H1 (cell line): ENCODE data around the gene KPRP. TPM values are rescaled to one million over a fixed set of nuclear protein-coding genes. Genes with fewer than 3 reads are reported as not detected.

Experiments used
- CTCF ChIA-PET: fragments of 300-600 bp; sonication (Branson Sonifier 250); formaldehyde crosslinking; loops from one replicate; lab custom pipeline; 2021; ENCODE audit not compliant: partially characterized antibody; lab: Charles Lee
- POLR2A ChIA-PET: fragments of 300-600 bp; sonication (Branson Sonifier 250); formaldehyde crosslinking; loops from one replicate; lab custom pipeline; 2021; ENCODE audit warnings: inconsistent platforms; ENCODE audit not compliant: partially characterized antibody; lab: Charles Lee
- DNase-seq, 2 experiments: peaks; one replicate each; pipeline versions ENCODE4 v3.0.0 to v3.0.0-alpha.2; 2010 to 2022; ENCODE audit warnings: low spot score in 2 of 2, low read depth in 1 of 2, mixed read lengths in 1 of 2
- FAIRE-seq: peaks from 2 replicates; lab custom pipeline; 2011; peaks lifted over from hg19 to GRCh38; lab: Jason Lieb, UNC
- H2AFZ ChIP-seq: 2 replicates; pipeline ENCODE4 v1.8.1; 2012; ENCODE audit warnings: low read length, inconsistent platforms
- H2AK5ac ChIP-seq: 2 replicates; pipeline ENCODE4 v1.6.1; 2013; ENCODE audit warnings: low read depth, low read length
- H2BK120ac ChIP-seq: replicated peaks from 2 replicates; pipeline ENCODE3; 2013; ENCODE audit warnings: low read depth, low read length, inconsistent platforms
- H2BK12ac ChIP-seq: 2 replicates; pipeline ENCODE4 v1.6.1; 2013; ENCODE audit warnings: low read depth, low read length
- H2BK15ac ChIP-seq: 2 replicates; pipeline ENCODE4 v1.6.1; 2013; ENCODE audit warnings: low read length
- H2BK20ac ChIP-seq: 2 replicates; pipeline ENCODE4 v1.6.1; 2013; ENCODE audit warnings: low read length
- H2BK5ac ChIP-seq: 2 replicates; pipeline ENCODE4 v1.6.1; 2013; ENCODE audit warnings: low read depth, low read length
- H3K14ac ChIP-seq: 2 replicates; pipeline ENCODE4 v1.6.1; 2013; ENCODE audit warnings: inconsistent platforms; ENCODE audit not compliant: insufficient read length
- H3K18ac ChIP-seq: 2 replicates; pipeline ENCODE4 v1.6.1; 2013; ENCODE audit warnings: low read length; ENCODE audit errors: extremely low read depth
- H3K23ac ChIP-seq: 2 replicates; pipeline ENCODE4 v1.6.1; 2013; ENCODE audit warnings: inconsistent platforms; ENCODE audit not compliant: insufficient read length
- H3K23me2 ChIP-seq: 2 replicates; pipeline ENCODE4 v1.6.1; 2013; ENCODE audit warnings: low read depth, low read length
- H3K27ac ChIP-seq: 2 replicates; pipeline ENCODE4 v1.6.1; 2011; ENCODE audit warnings: low read depth, low read length, inconsistent platforms
- H3K27me3 ChIP-seq, 4 experiments: replicated peaks in 1 of 4; 1 replicate in 1 of 4; 2 replicates in 3 of 4; pipeline versions ENCODE4 v1.6.1 to v1.8.1; 2011 to 2013; ENCODE audit warnings: low read length in 3 of 4, mild to moderate bottlenecking in 3 of 4, inconsistent platforms in 2 of 4, mixed read lengths in 2 of 4, moderate library complexity in 1 of 4; ENCODE audit not compliant: control insufficient read depth in 3 of 4, insufficient read depth in 3 of 4; ENCODE audit errors: extremely low read depth in 1 of 4
- H3K36me3 ChIP-seq, 4 experiments: 2 replicates each; pipeline versions ENCODE4 v1.6.1 to v1.8.1; 2011 to 2013; ENCODE audit warnings: mild to moderate bottlenecking in 4 of 4, low read length in 3 of 4, moderate library complexity in 2 of 4, control low read depth in 1 of 4, inconsistent platforms in 1 of 4; ENCODE audit not compliant: insufficient read depth in 4 of 4, control insufficient read depth in 2 of 4
- H3K4ac ChIP-seq: replicated peaks from 2 replicates; pipeline ENCODE3; 2013; ENCODE audit warnings: low read length, low read depth, mixed read lengths, inconsistent platforms; ENCODE audit not compliant: insufficient read length
- H3K4me1 ChIP-seq, 4 experiments: replicated peaks in 1 of 4; 1 replicate in 1 of 4; 2 replicates in 3 of 4; pipeline versions ENCODE4 v1.6.1 to v1.8.1; 2011 to 2013; ENCODE audit warnings: low read length in 3 of 4, inconsistent platforms in 2 of 4, mixed read lengths in 1 of 4; ENCODE audit not compliant: insufficient read depth in 4 of 4, control insufficient read depth in 3 of 4
- H3K4me2 ChIP-seq, 2 experiments: 2 replicates each; pipeline versions ENCODE4 v1.6.1 to v1.8.1; 2011 to 2013; ENCODE audit warnings: low read depth in 2 of 2, low read length in 2 of 2, control low read depth in 1 of 2, inconsistent platforms in 1 of 2, mild to moderate bottlenecking in 1 of 2; ENCODE audit not compliant: insufficient read depth in 1 of 2
- H3K4me3 ChIP-seq, 4 experiments: fragments of 200-600, 300-600 bp in 1 of 4; sonication (generic), shearing (Covaris generic), sonication (Bioruptor Twin) in 1 of 4; 2 replicates each; pipeline versions ENCODE4 v1.5.1 to v1.8.1; 2011 to 2016; ENCODE audit warnings: low read length in 4 of 4, low read depth in 3 of 4, control low read depth in 2 of 4, inconsistent platforms in 2 of 4, mild to moderate bottlenecking in 2 of 4, mixed read lengths in 1 of 4, moderate library complexity in 1 of 4; ENCODE audit not compliant: insufficient read depth in 2 of 4; ENCODE audit errors: extremely low read depth in 1 of 4
- H3K56ac ChIP-seq: replicated peaks from 2 replicates; pipeline ENCODE3; 2013; ENCODE audit warnings: low read depth, mild to moderate bottlenecking, mixed read lengths, low read length, inconsistent platforms; ENCODE audit not compliant: insufficient read length
- H3K79me1 ChIP-seq: 2 replicates; pipeline ENCODE4 v1.6.1; 2013; ENCODE audit warnings: low read depth, low read length, control low read depth
- H3K79me2 ChIP-seq, 2 experiments: 2 replicates each; pipeline versions ENCODE4 v1.6.1 to v1.8.1; 2012 to 2013; ENCODE audit warnings: low read length in 2 of 2, mild to moderate bottlenecking in 2 of 2, inconsistent platforms in 1 of 2; ENCODE audit not compliant: insufficient read depth in 2 of 2, control insufficient read depth in 1 of 2
- H3K9ac ChIP-seq, 4 experiments: replicated peaks in 1 of 4; 1 replicate in 1 of 4; 2 replicates in 3 of 4; pipeline versions ENCODE4 v1.6.1 to v1.8.1; 2011 to 2013; ENCODE audit warnings: low read depth in 3 of 4, low read length in 3 of 4, control low read depth in 2 of 4, mild to moderate bottlenecking in 2 of 4, moderate library complexity in 2 of 4, inconsistent platforms in 1 of 4; ENCODE audit errors: extremely low read depth in 1 of 4
- H3K9me3 ChIP-seq, 2 experiments: 2 replicates each; pipeline versions ENCODE4 v1.6.1 to v1.8.1; 2012 to 2013; ENCODE audit warnings: mild to moderate bottlenecking in 2 of 2, moderate library complexity in 2 of 2, control low read depth in 1 of 2, inconsistent platforms in 1 of 2, low read depth in 1 of 2, low read length in 1 of 2, mixed read lengths in 1 of 2; ENCODE audit not compliant: insufficient read depth in 2 of 2
- H4K20me1 ChIP-seq, 2 experiments: replicated peaks in 1 of 2; 2 replicates each; pipeline versions ENCODE3 to v1.8.1; 2011 to 2013; ENCODE audit warnings: inconsistent platforms in 2 of 2, low read length in 2 of 2, mild to moderate bottlenecking in 1 of 2; ENCODE audit not compliant: insufficient read depth in 2 of 2, control insufficient read depth in 1 of 2
- H4K5ac ChIP-seq: 2 replicates; pipeline ENCODE4 v1.6.1; 2013; ENCODE audit warnings: low read length, low read depth, mixed read lengths, inconsistent platforms; ENCODE audit not compliant: insufficient read length
- H4K8ac ChIP-seq: 2 replicates; pipeline ENCODE4 v1.8.0; 2013; ENCODE audit warnings: mild to moderate bottlenecking, moderate library complexity, low read length, inconsistent platforms; ENCODE audit not compliant: insufficient read depth; ENCODE audit errors: extremely low read depth
- H4K91ac ChIP-seq: replicated peaks from 2 replicates; pipeline ENCODE3; 2013; ENCODE audit warnings: low read length, mixed read lengths, inconsistent platforms; ENCODE audit not compliant: insufficient read length
- WGBS, 2 experiments: shearing (Covaris generic) in 1 of 2; methylation state at CpG; one replicate each; pipeline versions ENCODE4 v1.1.6 to v1.1.7; 2013 to 2015; ENCODE audit warnings: low lambda C conversion rate in 2 of 2, mixed read lengths in 2 of 2, inconsistent platforms in 1 of 2, low coverage in 1 of 2, missing lambda C conversion rate in 1 of 2; ENCODE audit not compliant: insufficient replicate concordance in 2 of 2, insufficient coverage in 1 of 2, insufficient read length in 1 of 2; ENCODE audit errors: extremely low coverage in 1 of 2, missing lambda C conversion rate in 1 of 2; 5-methylcytosine and 5-hydroxymethylcytosine counted together
- polyA plus RNA-seq, 7 experiments: library from polyadenylated mRNA; depleted of rRNA in 3 of 7; stranded (reverse) in 5 of 7; unstranded in 2 of 7; fragments of >200 nt in 5 of 7; fragments of 200-250 nt in 2 of 7; gene quantifications; 1 replicate in 5 of 7; 2 replicates in 1 of 7; 4 replicates in 1 of 7; pipeline versions ENCODE4 v1.2.1 to v1.2.3, GENCODE V29; 2011 to 2013; ENCODE audit warnings: missing spikeins in 2 of 7, mixed read lengths in 2 of 7
- total RNA-seq: library from RNA; stranded (reverse); fragmentation: NEBNext Ultra II Directional; extraction: Animal tissue kit (Norgen Biotek cat#: 25700); gene quantifications from 2 replicates; pipeline ENCODE4 v1.2.1, GENCODE V29; 2021

The KPRP gene
- total and polyA plus RNA-seq, 2 of the 8 experiments (the other 6 are each of a cell fraction or from before 2014, with no cell fraction given): not detected

DNA sequence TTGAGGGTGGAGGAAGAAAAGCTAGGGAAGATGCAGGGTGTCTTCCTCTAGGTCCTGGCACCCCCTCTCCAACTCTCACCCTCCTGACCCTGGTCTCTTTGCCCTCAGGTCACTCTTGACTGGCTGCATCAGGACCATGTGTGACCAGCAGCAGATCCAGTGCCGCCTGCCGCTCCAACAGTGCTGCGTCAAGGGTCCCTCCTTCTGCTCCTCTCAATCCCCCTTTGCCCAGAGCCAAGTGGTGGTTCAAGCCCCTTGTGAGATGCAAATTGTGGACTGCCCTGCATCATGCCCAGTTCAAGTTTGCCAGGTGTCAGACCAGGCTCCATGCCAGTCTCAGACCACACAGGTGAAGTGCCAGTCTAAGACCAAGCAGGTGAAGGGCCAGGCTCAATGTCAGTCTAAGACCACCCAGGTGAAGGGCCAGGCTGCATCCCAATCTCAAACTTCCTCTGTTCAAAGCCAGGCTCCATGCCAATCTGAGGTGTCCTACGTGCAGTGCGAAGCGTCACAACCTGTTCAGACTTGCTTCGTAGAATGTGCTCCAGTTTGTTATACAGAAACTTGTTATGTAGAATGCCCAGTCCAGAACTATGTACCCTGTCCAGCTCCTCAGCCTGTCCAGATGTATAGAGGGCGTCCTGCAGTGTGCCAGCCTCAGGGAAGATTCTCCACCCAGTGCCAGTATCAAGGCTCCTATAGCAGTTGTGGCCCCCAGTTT is 1.8 kb downstream of the KPRP start:
- H3K4me1 ChIP-seq: no peaks in the 10 kb centered on the region
- H3K23ac ChIP-seq: no peak overlapping the region
- no peak overlapping the region for H3K4ac ChIP-seq
- FAIRE-seq (no peak), DNase-seq (no peak)
- no peak overlapping the region for H2AFZ ChIP-seq
- ChIA-PET POLR2A (no interaction called here), CTCF (no interaction called here)
- no peaks in the 10 kb centered on the region for H4K20me1 ChIP-seq
- H3K79me2 ChIP-seq: no peaks in the 10 kb centered on the region
- H3K14ac ChIP-seq: no peak overlapping the region
- no peak overlapping the region for H2BK12ac ChIP-seq
- H4K91ac ChIP-seq: no peak overlapping the region
- H4K8ac ChIP-seq: no peak overlapping the region
- H2BK15ac ChIP-seq: no peak overlapping the region
- H3K4me2 ChIP-seq: no peak overlapping the region
- no peaks in the 10 kb centered on the region for H3K27me3 ChIP-seq
- H2BK120ac ChIP-seq: no peak overlapping the region
- H2BK20ac ChIP-seq: no peak overlapping the region
- H3K27ac ChIP-seq: no peak overlapping the region
- WGBS, 2 experiments: 82% methylated on average over 6 of the region's 8 CpGs; no CpG with 5 or more reads in 1 of the 2 experiments
- no peak overlapping the region for H4K5ac ChIP-seq
- H3K9ac ChIP-seq: no peak overlapping the region
- peaks cover 81 to 88% of the 10 kb centered on the region in 2 experiments for H3K9me3 ChIP-seq
- no peak overlapping the region for H2AK5ac ChIP-seq
- no peak overlapping the region for H3K18ac ChIP-seq
- H3K79me1 ChIP-seq: no peaks in the 10 kb centered on the region
- no peak overlapping the region for H3K4me3 ChIP-seq
- no peaks in the 10 kb centered on the region for H3K23me2 ChIP-seq
- no peak overlapping the region for H2BK5ac ChIP-seq
- no peaks in the 10 kb centered on the region for H3K36me3 ChIP-seq
- H3K56ac ChIP-seq: no peak overlapping the region
